Measurements from ENCODE around the gene SHQ1.

DNA sequence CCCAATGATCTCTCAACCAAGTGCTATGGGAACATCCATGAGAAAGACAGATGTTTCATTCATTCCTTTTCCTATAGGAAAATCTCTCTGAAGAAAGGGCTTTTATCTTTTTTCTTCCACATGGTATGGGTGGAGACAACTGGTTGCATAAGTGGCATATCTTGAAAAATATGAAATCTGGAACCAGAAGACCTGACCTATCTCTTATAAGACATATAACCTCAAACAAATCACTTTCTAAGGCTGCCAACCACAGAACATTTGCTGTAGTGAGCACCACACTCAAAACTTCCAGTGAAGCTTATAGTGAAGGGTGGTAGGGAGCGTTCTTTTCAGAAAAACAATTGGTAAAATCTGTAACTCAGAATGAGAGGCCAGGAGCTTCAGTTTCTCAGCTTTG, 58.5 kb downstream of the SHQ1 start:
- TF ChIP-seq, protein P1, sequence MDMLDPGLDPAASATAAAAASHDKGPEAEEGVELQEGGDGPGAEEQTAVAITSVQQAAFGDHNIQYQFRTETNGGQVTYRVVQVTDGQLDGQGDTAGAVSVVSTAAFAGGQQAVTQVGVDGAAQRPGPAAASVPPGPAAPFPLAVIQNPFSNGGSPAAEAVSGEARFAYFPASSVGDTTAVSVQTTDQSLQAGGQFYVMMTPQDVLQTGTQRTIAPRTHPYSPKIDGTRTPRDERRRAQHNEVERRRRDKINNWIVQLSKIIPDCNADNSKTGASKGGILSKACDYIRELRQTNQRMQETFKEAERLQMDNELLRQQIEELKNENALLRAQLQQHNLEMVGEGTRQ (IDR thresholded peaks at IDR 0.05; ENCODE audit: low read depth, low read length): no peak
- TF ChIP-seq, protein P2, sequence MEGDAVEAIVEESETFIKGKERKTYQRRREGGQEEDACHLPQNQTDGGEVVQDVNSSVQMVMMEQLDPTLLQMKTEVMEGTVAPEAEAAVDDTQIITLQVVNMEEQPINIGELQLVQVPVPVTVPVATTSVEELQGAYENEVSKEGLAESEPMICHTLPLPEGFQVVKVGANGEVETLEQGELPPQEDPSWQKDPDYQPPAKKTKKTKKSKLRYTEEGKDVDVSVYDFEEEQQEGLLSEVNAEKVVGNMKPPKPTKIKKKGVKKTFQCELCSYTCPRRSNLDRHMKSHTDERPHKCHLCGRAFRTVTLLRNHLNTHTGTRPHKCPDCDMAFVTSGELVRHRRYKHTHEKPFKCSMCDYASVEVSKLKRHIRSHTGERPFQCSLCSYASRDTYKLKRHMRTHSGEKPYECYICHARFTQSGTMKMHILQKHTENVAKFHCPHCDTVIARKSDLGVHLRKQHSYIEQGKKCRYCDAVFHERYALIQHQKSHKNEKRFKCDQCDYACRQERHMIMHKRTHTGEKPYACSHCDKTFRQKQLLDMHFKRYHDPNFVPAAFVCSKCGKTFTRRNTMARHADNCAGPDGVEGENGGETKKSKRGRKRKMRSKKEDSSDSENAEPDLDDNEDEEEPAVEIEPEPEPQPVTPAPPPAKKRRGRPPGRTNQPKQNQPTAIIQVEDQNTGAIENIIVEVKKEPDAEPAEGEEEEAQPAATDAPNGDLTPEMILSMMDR (conservative IDR thresholded peaks at IDR 0.05; ENCODE audit: low read depth, low read length): no peak
- TF ChIP-seq RFX5 (IDR thresholded peaks at IDR 0.05; ENCODE audit: low read depth, low read length) (no peak), CEBPB (IDR thresholded peaks at IDR 0.05; ENCODE audit: low read depth, low read length) (no peak), CHD1 (IDR thresholded peaks at IDR 0.05; ENCODE audit: low read depth, low read length) (no peak), POLR2A (IDR thresholded peaks at IDR 0.05; ENCODE audit: low read depth, low read length) (no peak), MAFK (IDR thresholded peaks at IDR 0.05; ENCODE audit: low read depth, low read length) (no peak), SMC3 (IDR thresholded peaks at IDR 0.05; ENCODE audit: low read depth, low read length) (no peak), FOS (IDR thresholded peaks at IDR 0.05; ENCODE audit: low read depth, low read length) (no peak)
